HG02981 (cell line): ENCODE data around the gene EGR2.
A peak's percentile ranks its signal among the peaks of the same experiment; 100 is the strongest.

Experiments
- ATAC-seq: cut with Tn5 transposase; IDR thresholded peaks from one replicate; pipeline ENCODE4 v1.9.1; 2021; ENCODE audit warnings: mild to moderate bottlenecking, moderate library complexity; ENCODE audit not compliant: unreplicated experiment

The EGR2 gene

GRCh38 chr10:62818426-62819011 is 2.4 kb upstream of the EGR2 start:
- no peak for ATAC-seq

DNA sequence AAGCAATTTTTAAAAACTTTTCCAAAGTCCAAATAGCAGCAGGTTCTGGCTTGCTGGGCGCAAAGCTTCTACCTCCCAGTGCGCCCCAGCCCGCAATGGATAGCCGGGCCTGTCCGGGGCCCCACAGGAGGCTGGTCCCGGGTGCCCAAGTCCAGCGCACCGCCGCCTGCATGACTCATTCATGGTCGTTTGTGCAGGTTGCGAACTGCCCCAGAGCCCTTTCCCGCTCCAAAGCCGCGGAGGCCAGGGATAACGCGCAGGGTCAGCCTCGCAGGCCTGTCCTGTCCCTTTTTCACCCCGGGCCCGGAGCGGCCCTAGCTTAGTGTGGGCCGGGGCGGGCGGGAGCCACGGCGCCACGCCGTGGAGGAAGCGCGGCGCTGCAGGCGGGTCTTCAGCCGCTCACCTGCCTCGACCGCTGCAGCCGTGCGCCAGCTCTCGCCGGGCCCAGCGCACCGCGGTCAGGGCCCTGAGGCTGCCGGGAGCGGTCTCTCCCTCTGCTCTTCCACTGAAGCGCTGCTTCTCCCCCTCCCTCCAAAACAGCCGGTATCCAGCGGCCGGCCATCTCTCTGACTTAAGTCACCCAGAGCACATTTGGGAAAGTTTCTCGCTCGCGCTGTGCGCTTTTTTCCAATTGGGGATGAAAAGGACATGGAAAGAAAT is 1.7 kb upstream of the EGR2 start:
- ATAC-seq, result peak; percentile 35

GRCh38 chr10:62817121-62817765 is 1.1 kb upstream of the EGR2 start:
- peak; percentile 11 for ATAC-seq

DNA sequence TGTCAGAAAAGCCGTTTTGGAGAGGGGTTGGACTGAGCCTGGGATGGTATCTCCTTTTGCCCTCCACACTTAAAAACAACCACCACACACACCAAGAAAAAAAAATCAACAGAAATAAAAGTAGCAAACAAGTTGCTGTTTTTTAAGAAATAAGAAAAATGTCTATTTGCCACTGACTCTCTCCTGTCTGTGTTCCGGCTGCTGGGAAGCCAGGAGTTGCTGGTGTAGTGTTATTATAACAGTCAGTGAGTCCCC is 163 bp downstream of the EGR2 start:
- no peak for ATAC-seq

- ATAC-seq, result no peak
Measured at GRCh38 chr10:62815381-62816075, 638 bp downstream of the EGR2 start.

DNA sequence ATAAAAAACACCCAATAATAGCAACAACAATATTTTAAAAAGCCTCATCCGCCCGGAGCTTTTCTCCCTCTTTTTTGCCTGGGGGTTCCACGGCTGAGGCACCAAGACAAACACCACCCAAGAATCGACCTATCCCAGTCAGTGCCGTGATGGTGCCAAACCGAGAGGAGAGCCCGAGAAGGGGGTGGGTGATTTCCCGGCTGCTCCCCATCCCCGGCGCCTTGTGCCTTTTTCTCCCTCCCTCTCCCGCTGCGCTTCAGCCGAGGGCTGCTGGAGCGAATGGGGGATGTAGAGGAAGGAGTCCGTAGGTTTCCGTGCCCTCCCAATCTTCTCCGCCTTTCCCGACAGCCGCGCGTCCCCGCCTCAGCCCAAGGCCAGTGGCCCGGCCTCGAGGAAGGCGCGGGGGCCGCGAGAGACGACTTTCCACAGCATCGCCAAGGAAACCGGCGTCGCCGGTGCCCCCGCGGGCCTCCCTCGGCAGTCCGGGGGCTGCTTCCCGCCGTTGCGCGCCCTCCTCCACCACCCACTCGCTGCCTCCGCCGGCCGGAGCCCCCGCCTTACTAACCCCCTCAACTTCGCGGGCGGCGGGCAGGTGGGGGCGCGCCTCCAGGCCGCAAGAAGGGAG is 1.3 kb downstream of the EGR2 start:
- ATAC-seq, result no peak

DNA sequence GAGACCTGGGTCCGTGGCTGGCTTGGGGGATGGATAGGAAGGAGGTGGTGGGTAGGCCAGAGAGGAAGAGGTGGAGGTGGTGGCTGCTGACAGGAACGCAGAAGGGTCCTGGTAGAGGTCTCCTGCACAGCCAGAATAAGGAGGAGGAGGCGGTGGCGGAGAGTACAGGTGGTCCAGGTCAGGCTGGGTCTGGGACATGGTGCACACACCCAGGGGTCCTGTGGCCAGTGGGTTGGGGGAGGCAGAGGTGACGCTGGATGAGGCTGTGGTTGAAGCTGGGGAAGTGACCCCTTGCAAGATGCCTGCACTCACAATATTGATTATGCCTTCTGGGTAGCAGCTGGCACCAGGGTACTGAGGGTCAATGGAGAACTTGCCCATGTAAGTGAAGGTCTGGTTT is 2.2 kb downstream of the EGR2 start:
- no peak for ATAC-seq

- no peak for ATAC-seq
Measured at GRCh38 chr10:62813453-62813852, 2.7 kb downstream of the EGR2 start.

DNA sequence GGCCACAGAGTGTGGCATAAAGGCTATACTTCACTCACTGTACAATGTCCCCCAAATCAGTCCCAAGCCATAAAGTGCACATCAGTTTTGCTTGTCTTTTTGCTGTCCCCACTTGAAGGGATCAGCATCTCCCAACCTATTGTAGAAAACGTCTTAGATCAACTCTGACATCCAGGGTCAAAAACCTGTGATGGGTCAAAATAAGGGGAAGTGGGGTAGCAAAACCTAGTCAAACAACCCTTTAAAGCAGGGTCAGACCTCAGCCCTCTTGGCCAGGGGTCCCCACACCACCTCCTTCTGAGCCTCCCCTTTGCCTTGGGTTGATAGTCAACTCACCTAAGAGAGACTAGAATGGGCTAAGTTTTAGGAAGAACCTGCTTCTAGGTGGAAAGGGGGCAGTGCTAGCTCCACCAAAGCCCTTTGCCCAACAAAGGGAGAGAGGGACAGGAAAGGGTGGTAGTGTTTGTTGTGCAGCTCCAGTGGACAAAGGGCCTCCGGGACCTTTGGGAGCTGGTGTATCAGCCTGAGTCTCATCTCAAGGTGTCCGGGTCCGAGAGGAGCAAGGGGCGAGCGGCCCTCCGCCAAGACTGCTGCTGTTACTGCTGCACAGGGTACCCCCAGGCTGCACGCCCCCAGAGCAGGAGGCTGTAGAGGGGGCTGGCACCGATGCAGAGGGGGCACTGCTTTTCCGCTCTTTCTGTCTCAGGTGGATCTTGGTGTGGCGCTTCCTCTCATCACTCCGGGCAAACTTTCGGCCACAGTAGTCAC is 3.3 kb downstream of the EGR2 start:
- no peak for ATAC-seq

DNA sequence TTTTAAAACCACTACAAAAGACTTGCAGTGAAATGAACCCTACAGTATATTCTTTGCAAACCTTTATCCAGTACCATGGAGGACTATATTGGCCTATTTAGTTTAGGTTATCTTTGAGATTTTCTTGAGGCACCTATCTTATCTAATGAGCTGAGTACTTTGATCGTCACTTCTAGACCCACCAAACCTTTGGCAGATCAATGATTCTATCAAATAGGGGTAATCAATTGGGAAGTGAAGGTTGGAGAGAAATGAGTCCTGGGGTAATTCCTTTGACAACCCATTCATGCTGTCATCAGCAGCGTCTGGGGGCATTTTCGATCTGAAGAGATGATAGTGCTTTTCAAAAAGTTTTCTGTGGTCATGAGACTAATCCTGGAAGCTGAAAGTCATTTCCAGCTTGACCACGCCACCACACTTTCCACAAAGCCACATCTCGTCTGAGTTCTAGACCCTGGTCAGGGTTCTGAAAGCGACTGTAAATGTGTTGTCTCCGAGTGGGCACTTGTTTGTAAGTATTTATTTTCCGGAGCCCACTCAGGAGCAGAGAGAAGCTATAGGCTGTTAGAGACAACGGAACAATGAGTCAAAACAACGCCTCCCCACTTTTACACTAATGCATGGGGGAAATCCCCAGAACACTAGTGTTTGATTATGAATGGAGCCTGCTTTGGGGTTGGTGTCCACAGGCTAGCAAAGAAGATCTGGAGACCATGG is 4.8 kb downstream of the EGR2 start:
- ATAC-seq, result peak; percentile 37

DNA sequence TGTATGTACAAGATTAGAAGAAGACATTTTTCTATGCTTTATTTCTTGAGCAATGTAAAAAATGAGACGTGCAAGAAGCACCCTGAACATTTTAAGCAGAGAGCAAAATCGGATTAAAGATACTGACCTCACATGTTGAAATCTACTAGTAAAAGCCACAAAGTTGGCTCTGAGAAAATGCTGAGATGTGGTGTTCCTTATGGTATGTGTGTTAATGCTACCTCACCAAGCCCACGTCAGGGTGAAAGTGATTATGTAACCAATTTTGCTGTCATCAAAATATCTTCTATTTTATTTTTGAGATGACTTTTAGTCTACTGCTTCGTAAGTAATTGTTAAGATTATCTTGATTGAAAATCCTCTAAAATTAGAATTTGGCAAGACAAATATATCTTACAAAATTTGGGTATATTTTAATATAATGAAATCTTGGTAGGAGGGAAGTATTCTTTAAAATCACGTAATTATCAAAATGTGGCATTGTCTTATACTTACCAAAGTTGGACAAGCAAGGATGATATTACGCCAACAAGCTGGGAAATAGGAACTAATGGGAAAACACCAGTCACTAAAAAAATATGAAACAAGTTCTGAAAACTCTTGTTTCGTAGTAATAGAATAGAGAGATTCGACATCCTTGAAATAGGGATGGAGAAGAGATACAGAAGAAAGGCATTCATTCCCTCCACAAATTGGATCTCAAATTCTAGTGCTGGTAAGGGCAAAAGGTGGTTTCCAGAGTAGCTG is 5.8 kb downstream of the EGR2 start:
- no peak for ATAC-seq

DNA sequence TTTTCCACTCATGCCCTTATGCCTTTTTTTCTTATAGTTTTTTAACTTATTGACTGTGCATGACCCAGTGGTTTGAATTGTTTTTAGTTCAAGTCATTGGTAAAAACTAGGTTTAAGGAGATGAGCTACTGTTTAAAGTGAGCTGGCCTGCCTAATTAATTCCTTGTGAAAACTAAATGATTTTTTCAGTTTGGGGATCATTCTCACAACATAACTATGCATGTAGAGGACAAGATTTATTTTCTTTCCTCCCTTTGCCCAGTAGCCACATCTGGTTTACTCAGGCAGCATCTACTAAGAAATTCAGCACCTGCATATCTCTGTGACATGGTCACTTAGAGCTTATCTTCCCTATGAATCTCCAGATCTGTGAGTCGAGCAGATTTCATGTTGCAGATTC is 9.9 kb downstream of the EGR2 start:
- no peak for ATAC-seq

DNA sequence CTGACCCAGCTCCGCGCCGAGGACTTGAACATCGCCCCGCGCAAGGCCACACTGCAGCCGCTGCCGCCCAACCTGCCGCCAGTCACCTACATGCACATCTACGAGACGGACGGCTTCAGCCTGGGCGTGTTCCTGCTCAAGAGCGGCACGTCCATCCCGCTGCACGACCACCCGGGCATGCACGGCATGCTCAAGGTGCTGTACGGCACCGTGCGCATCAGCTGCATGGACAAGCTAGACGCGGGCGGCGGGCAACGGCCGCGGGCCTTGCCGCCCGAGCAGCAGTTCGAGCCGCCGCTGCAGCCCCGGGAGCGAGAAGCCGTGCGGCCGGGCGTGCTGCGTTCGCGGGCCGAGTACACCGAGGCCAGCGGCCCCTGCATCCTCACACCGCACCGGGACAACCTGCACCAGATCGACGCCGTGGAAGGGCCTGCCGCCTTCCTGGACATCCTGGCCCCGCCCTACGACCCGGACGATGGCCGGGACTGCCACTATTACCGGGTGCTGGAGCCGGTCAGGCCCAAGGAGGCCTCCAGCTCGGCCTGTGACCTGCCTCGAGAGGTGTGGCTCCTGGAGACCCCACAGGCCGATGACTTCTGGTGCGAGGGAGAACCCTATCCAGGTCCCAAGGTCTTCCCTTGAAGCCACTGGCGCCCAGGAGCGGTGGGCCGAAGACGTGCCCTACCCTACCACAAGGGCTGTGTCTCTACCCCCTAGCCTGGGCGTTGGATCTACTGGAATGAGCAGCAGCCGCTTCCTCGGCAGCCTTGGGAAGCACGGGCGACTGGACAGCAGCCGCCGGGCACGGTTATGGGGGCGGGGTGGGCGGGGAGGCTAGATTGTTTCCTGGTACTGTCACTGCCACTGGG is 10.7 kb downstream of the EGR2 start:
- ATAC-seq, result peak; percentile 3

GRCh38 chr10:62804356-62805230 is 11.6 kb downstream of the EGR2 start, which contains the start of gene ADO:
Gene ADO, plus strand, starts transcription at chr10:62804720. Its CDS starts 340 bp downstream, at chr10:62805060.
- ATAC-seq, result peak; percentile 86

- no peak for ATAC-seq
Measured at GRCh38 chr10:62803724-62804355, 12.3 kb downstream of the EGR2 start.

GRCh38 chr10:62801871-62802270 is 14.3 kb downstream of the EGR2 start:
- no peak for ATAC-seq

GRCh38 chr10:62796896-62797295 is 19.3 kb downstream of the EGR2 start:
- ATAC-seq, result no peak
